22Rv1 (cell line): ENCODE data around the gene OR2T1.

Source experiments
- H3K27ac ChIP-seq: fragments of 450-650 bp; 2 replicates; pipeline ENCODE4 v1.5.1; 2017
- CTCF ChIP-seq: fragments of 450-650 bp; IDR thresholded peaks from 2 replicates; pipeline ENCODE4 v1.5.1; 2017; ENCODE audit warnings: mild to moderate bottlenecking
- ZFX ChIP-seq: fragments of 450-650 bp; IDR thresholded peaks from 2 replicates; pipeline ENCODE4 v1.6.1; 2017; ENCODE audit warnings: antibody characterized with exemption, borderline replicate concordance

Gene OR2T1

GRCh38 chr1:248402748-248403147 lies at the start of gene OR2T1:
Gene OR2T1 (plus strand): TSS chr1:248403048. CDS start chr1:248406148, 3,100 bp downstream.
- no peak within 1 kb of the TSS for H3K27ac ChIP-seq
- TF ChIP-seq ZFX (no peak), CTCF (no peak)

GRCh38 chr1:248359415-248359814 lies 43.4 kb upstream of the OR2T1 start:
- no peak for TF ChIP-seq CTCF
- no peak for TF ChIP-seq ZFX
- H3K27ac ChIP-seq: no peak overlapping the region

GRCh38 chr1:248361121-248361715 lies 41.6 kb upstream of the OR2T1 start, which contains the start of gene OR2T4:
Gene OR2T4 (plus strand): TSS chr1:248361665. CDS start chr1:248361665, 0 bp downstream.
- TF ChIP-seq ZFX (no peak), CTCF (no peak)
- H3K27ac ChIP-seq: no peak within 1 kb of the TSS

- H3K27ac ChIP-seq: no peak overlapping the region
- no peak for TF ChIP-seq CTCF
- no peak for TF ChIP-seq ZFX
Measured at GRCh38 chr1:248366609-248367008, 36.2 kb upstream of the OR2T1 start.

- H3K27ac ChIP-seq: no peak overlapping the region
- no peak for TF ChIP-seq CTCF
- no peak for TF ChIP-seq ZFX
Measured at GRCh38 chr1:248372394-248372793, 30.5 kb upstream of the OR2T1 start.

- no peak overlapping the region for H3K27ac ChIP-seq
- no peak for TF ChIP-seq ZFX
- no peak for TF ChIP-seq CTCF
Measured at GRCh38 chr1:248373761-248374160, 29.1 kb upstream of the OR2T1 start.

- H3K27ac ChIP-seq: no peak within 1 kb of the TSS
- TF ChIP-seq CTCF (no peak), ZFX (no peak)
Measured at GRCh38 chr1:248375446-248375845, 27.4 kb upstream of the OR2T1 start, which contains the start of gene OR2T6. Gene OR2T6 (plus strand): TSS chr1:248375746. CDS start chr1:248387609, 11,863 bp downstream.
